Mucosa of gallbladder (tissue), 1 donor: ENCODE results near the gene MRPL23. TPM values are rescaled to one million over a fixed set of nuclear protein-coding genes. Genes with fewer than 3 reads are reported as not detected.

ENCODE experiments used
- DNase-seq: peaks from one replicate; pipeline ENCODE4 v3.0.0-alpha.2; 2020; ENCODE audit warnings: low spot score
- total RNA-seq: library from RNA; stranded (reverse); gene quantifications from one replicate; pipeline ENCODE4 v1.2.1, GENCODE V29; 2021
- donor health status: DM: no; HTN: no; CAD: no.

MRPL23 gene
- total RNA-seq: 54.8 TPM

DNA sequence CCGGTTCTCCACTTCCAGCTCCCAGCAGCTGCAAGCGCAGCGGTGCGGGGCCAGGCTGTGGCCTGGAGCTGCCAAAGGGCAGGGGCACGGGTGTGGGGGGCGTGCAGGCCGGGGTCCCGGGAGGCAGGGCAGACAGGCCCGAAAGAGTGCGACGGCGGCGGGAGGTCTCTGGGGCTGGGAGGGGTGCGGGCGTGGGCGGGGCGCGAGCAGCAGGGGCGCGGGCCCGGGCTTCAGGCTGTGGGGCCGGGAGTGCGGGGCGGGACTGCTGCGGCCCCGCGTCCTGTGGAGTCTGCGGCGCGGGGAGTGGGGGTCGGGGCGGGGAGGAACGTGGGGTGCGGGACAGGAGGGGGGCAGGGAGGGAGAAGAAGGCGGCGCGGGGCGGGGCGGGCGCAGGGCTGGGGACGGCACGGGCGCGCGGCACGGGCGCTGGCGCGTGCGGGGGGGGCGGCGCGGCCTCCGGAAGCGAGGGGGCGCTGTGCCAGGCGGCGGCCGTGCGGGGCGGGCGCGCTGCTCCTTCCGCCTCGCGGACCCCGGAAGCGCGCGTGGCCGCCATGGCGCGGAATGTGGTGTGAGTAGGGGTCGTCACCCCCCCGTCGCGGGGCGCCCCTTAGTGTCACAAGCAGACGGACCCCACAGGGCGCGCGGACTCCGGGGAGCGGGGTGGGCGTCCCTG, at the start of gene MRPL23:
Gene MRPL23, plus strand, starts transcription at position 521 of the 673 bp plus-strand sequence. Its CDS starts 31 bp downstream, at position 552.
- DNase-seq: no peak

- no peak for DNase-seq
These were observed 48.0 kb upstream of the MRPL23 start for GRCh38 chr11:1899090-1899489.

DNA sequence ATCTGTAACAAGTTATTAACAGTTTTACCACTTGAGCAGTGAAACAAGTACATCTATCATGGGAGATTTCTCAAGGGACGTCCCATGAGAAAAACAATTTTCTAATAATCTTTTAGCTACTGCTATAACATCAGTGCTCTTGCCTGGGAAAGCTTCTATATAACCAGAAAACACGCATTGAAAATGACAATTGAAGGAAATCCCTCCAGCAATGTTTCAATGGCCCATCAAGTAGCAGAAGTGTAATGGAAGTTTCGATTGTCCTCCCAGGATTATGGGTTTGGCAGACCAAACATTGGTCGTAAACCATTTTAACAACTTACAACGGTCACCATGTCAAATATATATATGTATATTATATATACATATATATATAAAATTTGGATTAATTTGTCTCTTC, 47.4 kb upstream of the MRPL23 start:
- DNase-seq: no peak

- DNase-seq: no peak
These were observed 41.0 kb upstream of the MRPL23 start for GRCh38 chr11:1906181-1906580.

GRCh38 chr11:1906611-1907423, 40.3 kb upstream of the MRPL23 start:
- DNase-seq: no peak

- DNase-seq: no peak
These were observed 38.5 kb upstream of the MRPL23 start for GRCh38 chr11:1908618-1909017.

DNA sequence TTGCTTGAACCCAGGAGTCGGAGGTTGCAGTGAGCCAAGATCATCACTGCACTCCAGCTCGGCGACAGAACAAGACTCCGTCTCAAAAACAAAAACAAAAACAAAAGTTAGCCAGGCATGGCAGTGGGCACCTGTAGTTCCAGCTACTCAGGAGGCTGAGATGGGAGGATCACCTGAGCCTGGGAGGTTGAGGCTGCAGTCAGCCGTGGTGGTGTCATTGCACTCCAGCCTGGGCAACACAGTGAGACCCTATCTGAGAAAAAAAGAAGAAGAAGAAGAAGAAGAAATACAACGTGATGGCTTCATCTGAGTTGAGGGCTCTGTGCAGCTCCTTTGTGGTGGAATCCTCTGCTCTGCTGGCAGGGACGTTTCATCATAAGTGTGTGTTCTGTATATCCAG, 37.6 kb upstream of the MRPL23 start:
- DNase-seq: no peak

GRCh38 chr11:1912289-1912878, 34.7 kb upstream of the MRPL23 start:
- no peak for DNase-seq

- DNase-seq: no peak
These were observed 33.7 kb upstream of the MRPL23 start for GRCh38 chr11:1913271-1914060.

DNA sequence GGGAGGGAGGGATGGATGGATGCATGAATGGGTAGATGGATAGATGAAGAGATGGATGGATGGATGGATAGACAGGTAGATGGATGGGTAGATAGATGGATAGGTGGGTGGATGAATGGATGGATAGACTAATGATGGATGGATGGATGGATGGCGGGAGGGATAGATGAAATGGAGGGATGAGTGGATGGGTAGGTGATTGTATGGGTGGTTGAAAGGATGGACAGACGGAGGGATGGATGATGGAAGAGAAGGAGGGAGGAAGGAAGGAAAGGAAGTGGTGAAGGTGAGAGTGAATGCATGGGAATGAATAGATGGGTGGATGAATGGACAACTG, 31.4 kb upstream of the MRPL23 start:
- no peak for DNase-seq

GRCh38 chr11:1916132-1916985, 30.8 kb upstream of the MRPL23 start:
- no peak for DNase-seq

DNA sequence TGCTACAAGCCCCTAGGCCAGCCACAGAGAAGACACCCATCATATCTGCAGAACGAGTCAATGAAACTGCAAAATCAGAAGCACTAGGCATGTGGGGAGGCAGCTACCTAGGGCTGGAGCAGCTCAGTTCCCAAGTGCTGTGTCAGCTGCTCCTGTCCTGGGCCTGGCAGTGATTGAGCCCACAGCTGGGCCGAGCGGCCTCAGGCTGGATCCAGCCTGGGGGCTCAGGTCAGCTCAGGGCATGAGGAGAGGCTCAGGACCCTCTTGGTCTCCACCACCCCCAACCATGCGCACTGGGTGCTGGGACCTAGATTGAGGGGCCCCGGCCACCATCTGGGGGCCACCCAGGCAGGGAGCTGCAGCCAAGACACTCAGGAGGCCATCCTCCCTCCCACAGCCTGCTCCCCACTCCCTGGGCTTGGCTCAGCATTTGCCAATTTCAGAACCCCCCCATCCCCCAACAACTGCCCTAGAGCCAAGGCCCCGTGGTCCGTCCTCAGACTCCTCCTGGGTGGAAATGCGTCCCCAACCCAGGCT, 30.1 kb upstream of the MRPL23 start:
- DNase-seq: no peak

DNA sequence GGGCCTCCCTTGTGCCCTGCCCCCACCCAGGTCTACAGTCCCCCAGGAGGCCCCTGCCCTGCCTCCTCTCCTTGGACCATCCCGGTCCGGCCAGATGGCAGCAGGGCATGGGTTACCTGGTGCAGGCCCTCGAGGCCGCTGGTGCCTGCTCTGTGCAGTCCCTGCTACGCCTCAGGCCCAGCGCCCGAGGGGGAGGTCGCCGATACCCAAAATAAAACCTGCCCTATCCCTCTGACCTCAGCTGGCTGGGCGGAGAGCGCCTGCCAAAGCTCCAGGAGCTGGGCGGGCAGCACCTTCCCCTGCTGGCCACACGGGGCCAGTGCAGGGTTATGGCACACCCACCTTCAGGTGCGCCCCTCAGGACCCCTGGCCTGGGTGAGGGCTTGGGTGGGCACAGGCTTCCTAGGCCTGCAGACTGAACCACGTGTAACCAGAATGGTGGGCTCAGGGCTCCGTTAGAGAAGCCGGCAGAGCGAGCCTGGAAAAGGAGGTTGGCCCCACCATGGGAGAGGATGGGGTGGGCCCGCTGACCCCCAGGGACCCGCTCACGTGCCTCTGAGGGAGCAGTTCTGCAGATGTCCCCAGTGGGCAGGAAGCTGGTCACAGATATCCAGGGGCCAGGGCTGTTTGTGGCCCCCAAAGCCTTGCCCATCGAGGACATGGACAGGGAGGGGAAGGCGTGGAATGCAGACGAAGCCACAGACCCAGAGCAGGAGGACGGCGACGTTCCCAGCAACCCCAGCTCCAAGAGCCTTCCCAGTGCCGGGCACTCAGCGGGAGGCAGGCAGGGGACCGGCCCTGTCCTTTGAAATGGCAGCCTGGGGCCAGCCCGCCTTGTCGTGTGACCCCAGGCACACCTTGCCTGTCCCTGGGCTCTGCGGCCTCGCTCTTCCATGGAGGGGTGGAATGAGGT, 29.4 kb upstream of the MRPL23 start:
- no peak for DNase-seq

GRCh38 chr11:1918436-1919315, 28.5 kb upstream of the MRPL23 start:
- no peak for DNase-seq

- no peak for DNase-seq
These were observed 27.6 kb upstream of the MRPL23 start, which contains the start of gene TNNT3 for GRCh38 chr11:1919391-1920127. Gene TNNT3, plus strand, starts transcription at chr11:1919703. Its CDS starts 3,172 bp downstream, at chr11:1922875.

GRCh38 chr11:1920128-1920908, 26.8 kb upstream of the MRPL23 start:
- DNase-seq: no peak

DNA sequence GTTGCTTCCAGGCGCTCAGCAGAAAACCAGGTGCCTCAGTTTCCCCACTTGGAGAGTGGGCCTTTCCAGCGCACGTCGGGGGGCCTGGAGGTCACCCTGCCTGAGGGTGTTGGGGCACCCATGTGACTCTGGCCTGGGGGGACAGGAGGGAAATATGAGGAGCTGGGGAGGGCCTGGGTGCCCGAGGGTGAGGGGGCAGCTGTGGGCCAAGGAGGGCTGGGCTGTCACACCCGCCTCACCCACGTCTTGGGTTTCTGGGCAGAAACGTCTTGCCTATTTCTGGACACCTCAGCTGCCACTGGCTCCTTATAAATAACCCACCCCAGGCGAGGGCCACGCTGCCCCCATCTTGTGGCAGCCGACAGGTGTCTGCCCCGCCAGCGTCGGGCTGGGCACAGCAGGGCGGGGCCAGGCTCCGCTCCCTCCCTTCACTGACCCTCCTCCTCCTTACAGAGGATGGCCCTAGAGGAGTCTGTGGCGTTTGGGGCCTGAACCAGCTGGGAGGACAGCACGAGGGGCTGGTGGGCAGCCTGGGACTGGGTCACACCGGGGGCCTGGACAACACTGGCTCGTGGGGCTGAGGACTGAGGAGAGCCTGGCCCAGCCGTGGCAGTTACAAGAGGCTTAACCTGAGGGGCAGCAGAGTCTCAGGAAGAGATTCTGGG, 26.1 kb upstream of the MRPL23 start:
- no peak for DNase-seq
